HG03432 (cell line): ENCODE measurements around the gene FMNL2.
A peak's percentile ranks its signal among the peaks of the same experiment; 100 is the strongest.
"Not testable (repeated sequence)": the region's sequence is repeated elsewhere in the genome, so short reads cannot be mapped to it uniquely, and the experiment has no call there.

ENCODE experiments used
- ATAC-seq: cut with Tn5 transposase; IDR thresholded peaks from one replicate; pipeline ENCODE4 v1.9.1; 2021; ENCODE audit warnings: mild to moderate bottlenecking, moderate library complexity; ENCODE audit not compliant: unreplicated experiment

FMNL2 gene

GRCh38 chr2:152372438-152372984, 37.5 kb downstream of the FMNL2 start:
- ATAC-seq, result no peak

GRCh38 chr2:152375174-152375573, 40.2 kb downstream of the FMNL2 start:
- no peak for ATAC-seq

- ATAC-seq, result no peak
Observed at GRCh38 chr2:152376385-152376784, 41.4 kb downstream of the FMNL2 start.

GRCh38 chr2:152376968-152377367, 42.0 kb downstream of the FMNL2 start:
- no peak for ATAC-seq

GRCh38 chr2:152379089-152379488, 44.1 kb downstream of the FMNL2 start:
- no peak for ATAC-seq

GRCh38 chr2:152380261-152381055, 45.5 kb downstream of the FMNL2 start:
- ATAC-seq, result no peak

GRCh38 chr2:152383702-152384101, 48.7 kb downstream of the FMNL2 start:
- no peak for ATAC-seq

- ATAC-seq, result no peak
Observed at GRCh38 chr2:152384992-152385391, 50.0 kb downstream of the FMNL2 start.

GRCh38 chr2:152385650-152386049, 50.7 kb downstream of the FMNL2 start:
- peak; percentile 14 for ATAC-seq

- ATAC-seq, result peak; percentile 50
Observed at GRCh38 chr2:152386266-152386665, 51.3 kb downstream of the FMNL2 start.

- ATAC-seq, result no peak
Observed at GRCh38 chr2:152387041-152387440, 52.1 kb downstream of the FMNL2 start.

GRCh38 chr2:152388269-152388668, 53.3 kb downstream of the FMNL2 start:
- not testable (repeated sequence) for ATAC-seq

- ATAC-seq, result no peak
Observed at GRCh38 chr2:152389483-152389882, 54.5 kb downstream of the FMNL2 start.

GRCh38 chr2:152390837-152391236, 55.9 kb downstream of the FMNL2 start:
- no peak for ATAC-seq

GRCh38 chr2:152391318-152391717, 56.3 kb downstream of the FMNL2 start:
- ATAC-seq, result no peak

GRCh38 chr2:152393377-152393776, 58.4 kb downstream of the FMNL2 start:
- no peak for ATAC-seq

GRCh38 chr2:152394326-152394725, 59.4 kb downstream of the FMNL2 start:
- no peak for ATAC-seq

GRCh38 chr2:152395103-152395502, 60.1 kb downstream of the FMNL2 start:
- no peak for ATAC-seq

- no peak for ATAC-seq
Observed at GRCh38 chr2:152395572-152395971, 60.6 kb downstream of the FMNL2 start.

GRCh38 chr2:152396051-152396511, 61.1 kb downstream of the FMNL2 start:
- no peak for ATAC-seq

GRCh38 chr2:152396763-152397162, 61.8 kb downstream of the FMNL2 start:
- no peak for ATAC-seq

- no peak for ATAC-seq
Observed at GRCh38 chr2:152399003-152399402, 64.0 kb downstream of the FMNL2 start.
